Prostate gland (tissue), 2 donors: Measurements from ENCODE around the gene ASH1L.

Source experiments
- CTCF ChIP-seq, 4 experiments: fragments of 200-600 bp in 2 of 4; fragments of 450-650 bp in 2 of 4; sonication (generic) in 2 of 4; IDR thresholded peaks; 1 replicate in 3 of 4; 2 replicates in 1 of 4; pipeline ENCODE4 v1.5.1; 2016 to 2019; ENCODE audit warnings: antibody characterized with exemption in 4 of 4, mild to moderate bottlenecking in 2 of 4, moderate library complexity in 2 of 4
- POLR2A ChIP-seq: fragments of 450-650 bp; IDR thresholded peaks from one replicate; pipeline ENCODE4 v1.6.1; 2016; ENCODE audit warnings: antibody characterized with exemption, mild to moderate bottlenecking
- POLR2AphosphoS5 ChIP-seq: sonication (generic); formaldehyde crosslinking; IDR thresholded peaks from one replicate; pipeline ENCODE4 v1.6.1; 2017; ENCODE audit warnings: antibody characterized with exemption

GRCh38 chr1:155455588-155456195 lies 106.9 kb downstream of the ASH1L start:
- TF ChIP-seq CTCF (IDR thresholded peaks at IDR 0.05) (no peak), POLR2AphosphoS5 (no peak), POLR2A (no peak)
